Stomach (tissue), 9 donors: ENCODE results near the gene LGR5. TPM values are rescaled to one million over a fixed set of nuclear protein-coding genes. Genes with fewer than 3 reads are reported as not detected.

Source experiments
- DNase-seq, 2 donors: peaks; one replicate each; pipeline versions ENCODE4 v3.0.0 to v3.0.0-alpha.2; 2013 to 2019
- H3K27ac ChIP-seq, 5 donors: fragments of 200-600 bp in 4 of 5; sonication (generic) in 4 of 5; one replicate each; pipeline ENCODE4 v1.5.1; 2013 to 2019; ENCODE audit warnings: mild to moderate bottlenecking in 1 of 5, moderate library complexity in 1 of 5
- H3K27me3 ChIP-seq, 3 donors: fragments of 200-600 bp; sonication (generic); one replicate each; pipeline ENCODE4 v1.5.1; 2017 to 2019; ENCODE audit warnings: mixed run types in 1 of 3
- H3K36me3 ChIP-seq, 4 donors: fragments of 200-600 bp; sonication (generic); 1 replicate in 3 of 4; 2 replicates in 1 of 4; pipeline ENCODE4 v1.5.1; 2016 to 2019
- H3K4me1 ChIP-seq, 4 donors: fragments of 200-600 bp; sonication (generic); one replicate each; pipeline ENCODE4 v1.5.1; 2016 to 2019
- H3K4me3 ChIP-seq, 4 donors: fragments of 200-600 bp; sonication (generic) in 3 of 4; one replicate each; pipeline ENCODE4 v1.5.1; 2016 to 2019; ENCODE audit warnings: mild to moderate bottlenecking in 1 of 4
- H3K9me3 ChIP-seq, 4 donors: fragments of 200-600 bp; sonication (generic); one replicate each; pipeline ENCODE4 v1.5.1; 2016 to 2019
- CTCF ChIP-seq, 7 experiments: fragments of 450-650 bp in 4 of 7; fragments of 200-600 bp in 3 of 7; sonication (generic) in 3 of 7; IDR thresholded peaks; one replicate each; pipeline ENCODE4 v1.5.1; 2016 to 2019; ENCODE audit warnings: antibody characterized with exemption in 7 of 7, control low read depth in 2 of 7, mild to moderate bottlenecking in 1 of 7
- EP300 ChIP-seq: sonication (generic); formaldehyde crosslinking; IDR thresholded peaks from one replicate; pipeline ENCODE4 v1.6.1; 2017; ENCODE audit warnings: antibody characterized with exemption
- POLR2A ChIP-seq, 4 donors: fragments of 450-650 bp; IDR thresholded peaks; one replicate each; pipeline ENCODE4 v1.6.1; 2016; ENCODE audit warnings: antibody characterized with exemption in 4 of 4, control low read depth in 2 of 4, mild to moderate bottlenecking in 1 of 4, moderate library complexity in 1 of 4
- POLR2AphosphoS5 ChIP-seq, 3 donors: sonication (generic); formaldehyde crosslinking; IDR thresholded peaks; one replicate each; pipeline ENCODE4 v1.6.1; 2016; ENCODE audit warnings: antibody characterized with exemption in 3 of 3
- WGBS, 5 donors: extraction: QIAGEN DNeasy Blood & Tissue Kit in 3 of 5; methylation state at CpG; one replicate each; pipeline versions ENCODE4 v1.1.5 to v1.1.7; 2013 to 2018; 5-methylcytosine and 5-hydroxymethylcytosine counted together
- intact Hi-C: fragments of 100-400 bp; cut with DNase I; formaldehyde crosslinking; loops from one replicate; pipeline ENCODE4 v1.15.1; 2023; ENCODE audit warnings: low total_unique reads
- polyA plus RNA-seq, 3 donors: library from polyadenylated mRNA; stranded (reverse); fragments of 200-250 nt; gene quantifications; one replicate each; pipeline ENCODE4 v1.2.3, GENCODE V29; 2013
- total RNA-seq, 5 donors: library from RNA; depleted of rRNA; stranded (reverse); fragments of >200 nt; gene quantifications; one replicate each; pipeline versions ENCODE4 v1.1.0 to v1.2.3, GENCODE V29; 2014 to 2016
- donor health status: healthy with polysubstance abuse.
- donor health status: Bipolar disorder and iron deficiency.
- donor health status: healthy.

Gene LGR5
- total and polyA plus RNA-seq, 8 donors = 0.06 to 16.0 (median 1.2) TPM; not detected in 3

GRCh38 chr12:71441836-71442566 is 2.4 kb downstream of the LGR5 start:
- WGBS, 5 donors = 42 to 68% (median 57%) methylated on average over 4 of the region's 4 CpGs

GRCh38 chr12:71442567-71442931 is 3.0 kb downstream of the LGR5 start:
- peaks cover 0 to 62% (median 27%) of the 10 kb centered on the region in 3 donors for H3K27me3 ChIP-seq
- intact Hi-C loops = no loop called here
- 40 to 59% (median 45%) methylated on average over 1 of the region's 1 CpG for WGBS, 5 donors
- peaks cover 25 to 31% (median 29%) of the 10 kb centered on the region in 4 donors for H3K4me1 ChIP-seq
- no peaks in the 10 kb centered on the region for H3K9me3 ChIP-seq
- TF ChIP-seq POLR2AphosphoS5 (IDR thresholded peaks at IDR 0.05) (no peak), CTCF (IDR thresholded peaks at IDR 0.05) (no peak), POLR2A (IDR thresholded peaks at IDR 0.05) (no peak), EP300 (no peak)
- H3K27ac ChIP-seq = no peak overlapping the region
- no peak for DNase-seq
- H3K4me3 ChIP-seq = no peak overlapping the region
- no peaks in the 10 kb centered on the region for H3K36me3 ChIP-seq

More at GRCh38 chr12:71441836-71442566, 2.4 kb downstream of the LGR5 start:
- Histone ChIP-seq H3K9me3 (peaks cover 0 to 5% (median 2%) of the 10 kb centered on the region in 4 donors), H3K4me1 (peaks cover 25 to 31% (median 29%) of the 10 kb centered on the region in 4 donors), H3K27me3 (peaks cover 0 to 67% (median 27%) of the 10 kb centered on the region in 3 donors), H3K36me3 (no peaks in the 10 kb centered on the region), H3K4me3 (no peak overlapping the region), H3K27ac (no peak overlapping the region)
- intact Hi-C loops = no loop called here
- DNase-seq = no peak
- TF ChIP-seq POLR2AphosphoS5 (IDR thresholded peaks at IDR 0.05) = no peak
- no peak for TF ChIP-seq CTCF (IDR thresholded peaks at IDR 0.05)
- no peak for TF ChIP-seq EP300
- no peak for TF ChIP-seq POLR2A (IDR thresholded peaks at IDR 0.05)

- H3K27ac ChIP-seq = no peak overlapping the region
- TF ChIP-seq POLR2A (IDR thresholded peaks at IDR 0.05) (no peak), POLR2AphosphoS5 (IDR thresholded peaks at IDR 0.05) (no peak), CTCF (IDR thresholded peaks at IDR 0.05) (no peak), EP300 (no peak)
- 62 to 85% (median 78%) methylated on average over 1 of the region's 1 CpG for WGBS, 5 donors
- no peak for DNase-seq
- H3K27me3 ChIP-seq = peaks cover 0 to 37% (median 13%) of the 10 kb centered on the region in 3 donors
- H3K4me3 ChIP-seq = no peak overlapping the region
- H3K36me3 ChIP-seq = no peaks in the 10 kb centered on the region
- intact Hi-C loops = no loop called here
- H3K9me3 ChIP-seq = no peaks in the 10 kb centered on the region
- peaks cover 11 to 13% (median 13%) of the 10 kb centered on the region in 4 donors for H3K4me1 ChIP-seq
These were observed 5.5 kb downstream of the LGR5 start for GRCh38 chr12:71445071-71445470.

GRCh38 chr12:71447691-71448132 is 8.1 kb downstream of the LGR5 start:
- no peak for DNase-seq
- Histone ChIP-seq H3K4me3 (no peak overlapping the region), H3K9me3 (no peaks in the 10 kb centered on the region), H3K27ac (no peak overlapping the region), H3K4me1 (no peaks in the 10 kb centered on the region), H3K36me3 (no peaks in the 10 kb centered on the region), H3K27me3 (peaks cover 0 to 14% (median 0%) of the 10 kb centered on the region in 3 donors)
- intact Hi-C loops = no loop called here
- TF ChIP-seq EP300 = no peak
- no peak for TF ChIP-seq POLR2A (IDR thresholded peaks at IDR 0.05)
- no peak for TF ChIP-seq CTCF (IDR thresholded peaks at IDR 0.05)
- TF ChIP-seq POLR2AphosphoS5 (IDR thresholded peaks at IDR 0.05) = no peak
- WGBS, 5 donors = 64 to 79% (median 74%) methylated on average over 9 of the region's 9 CpGs
